ENCODE measurements around the gene ITIH5.

ITIH5 gene

DNA sequence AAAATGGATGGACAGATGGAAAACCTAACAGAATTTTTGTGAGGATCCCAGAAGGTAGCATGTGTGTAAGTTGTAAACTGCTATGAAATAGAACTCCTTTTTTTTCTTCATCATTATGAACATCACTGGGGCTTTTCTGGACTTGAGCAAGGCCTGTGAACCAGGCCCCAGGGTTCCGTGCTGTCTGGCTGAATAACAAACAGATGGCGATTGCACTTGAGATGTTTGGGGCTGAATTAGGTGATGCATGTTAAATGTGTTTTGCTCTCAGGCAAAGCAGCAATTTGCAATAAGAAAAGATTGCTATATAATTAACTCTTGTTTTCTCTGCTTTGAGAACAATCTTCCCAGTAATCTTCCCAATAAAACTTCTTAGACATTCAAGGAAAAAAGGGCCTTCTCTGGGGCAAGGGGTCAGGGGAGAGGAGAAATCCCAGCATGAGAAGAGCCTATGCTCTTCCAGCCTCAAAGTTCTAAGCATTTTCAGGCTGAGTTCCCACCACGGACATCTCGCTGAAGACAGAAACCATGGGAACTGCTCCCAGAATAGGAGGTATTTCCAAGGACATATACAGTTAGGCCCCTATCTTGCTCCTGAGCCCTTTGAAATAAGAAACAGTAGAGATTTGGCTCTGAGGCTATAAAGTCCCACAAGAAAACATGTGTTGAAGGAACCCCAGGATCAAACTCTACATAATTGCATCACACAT is 98.7 kb downstream of the ITIH5 start:
- H3K4me3 ChIP-seq (ENCODE audit: low read depth, low read length) = no peak overlapping the region
- TF ChIP-seq, protein P1, sequence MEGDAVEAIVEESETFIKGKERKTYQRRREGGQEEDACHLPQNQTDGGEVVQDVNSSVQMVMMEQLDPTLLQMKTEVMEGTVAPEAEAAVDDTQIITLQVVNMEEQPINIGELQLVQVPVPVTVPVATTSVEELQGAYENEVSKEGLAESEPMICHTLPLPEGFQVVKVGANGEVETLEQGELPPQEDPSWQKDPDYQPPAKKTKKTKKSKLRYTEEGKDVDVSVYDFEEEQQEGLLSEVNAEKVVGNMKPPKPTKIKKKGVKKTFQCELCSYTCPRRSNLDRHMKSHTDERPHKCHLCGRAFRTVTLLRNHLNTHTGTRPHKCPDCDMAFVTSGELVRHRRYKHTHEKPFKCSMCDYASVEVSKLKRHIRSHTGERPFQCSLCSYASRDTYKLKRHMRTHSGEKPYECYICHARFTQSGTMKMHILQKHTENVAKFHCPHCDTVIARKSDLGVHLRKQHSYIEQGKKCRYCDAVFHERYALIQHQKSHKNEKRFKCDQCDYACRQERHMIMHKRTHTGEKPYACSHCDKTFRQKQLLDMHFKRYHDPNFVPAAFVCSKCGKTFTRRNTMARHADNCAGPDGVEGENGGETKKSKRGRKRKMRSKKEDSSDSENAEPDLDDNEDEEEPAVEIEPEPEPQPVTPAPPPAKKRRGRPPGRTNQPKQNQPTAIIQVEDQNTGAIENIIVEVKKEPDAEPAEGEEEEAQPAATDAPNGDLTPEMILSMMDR (IDR thresholded peaks at IDR 0.05; ENCODE audit: low read depth, low read length) = no peak

- no peak overlapping the region for H3K4me3 ChIP-seq (ENCODE audit: low read depth, low read length)
- TF ChIP-seq, protein P1 (IDR thresholded peaks at IDR 0.05; ENCODE audit: low read depth, low read length) = no peak
These were observed 99.9 kb downstream of the ITIH5 start for GRCh38 chr10:7566891-7567290.

- TF ChIP-seq, protein P1 (IDR thresholded peaks at IDR 0.05; ENCODE audit: low read depth, low read length) = no peak
These were observed 100.9 kb downstream of the ITIH5 start for GRCh38 chr10:7565871-7566270.

GRCh38 chr10:7563770-7564169 is 103.0 kb downstream of the ITIH5 start:
- TF ChIP-seq, protein P1 (IDR thresholded peaks at IDR 0.05; ENCODE audit: low read depth, low read length) = no peak

More at GRCh38 chr10:7565871-7566270, 100.9 kb downstream of the ITIH5 start:
- no peak overlapping the region for H3K4me3 ChIP-seq (ENCODE audit: low read depth, low read length)

DNA sequence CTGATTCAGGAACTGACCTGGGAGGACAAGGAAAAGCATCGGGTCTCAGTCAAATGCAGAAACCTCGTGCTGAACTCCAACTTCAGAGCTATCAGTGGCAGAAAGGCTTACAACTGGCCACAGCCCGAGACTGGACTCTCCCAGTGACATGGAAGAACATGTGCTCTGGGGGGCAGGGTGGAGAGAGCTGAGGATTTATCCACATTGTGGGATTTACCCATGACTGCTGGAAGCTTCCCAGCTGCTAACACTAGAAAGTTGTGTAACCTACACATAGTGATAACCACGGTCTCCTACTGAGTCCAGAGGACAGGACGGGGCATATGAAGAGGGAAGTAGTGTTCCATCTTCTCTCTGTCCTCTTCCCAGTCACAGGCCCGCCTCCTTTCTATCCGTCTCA is 103.4 kb downstream of the ITIH5 start:
- TF ChIP-seq, protein P1 (IDR thresholded peaks at IDR 0.05; ENCODE audit: low read depth, low read length) = no peak

More at GRCh38 chr10:7563770-7564169, 103.0 kb downstream of the ITIH5 start:
- H3K4me3 ChIP-seq (ENCODE audit: low read depth, low read length) = no peak overlapping the region

DNA sequence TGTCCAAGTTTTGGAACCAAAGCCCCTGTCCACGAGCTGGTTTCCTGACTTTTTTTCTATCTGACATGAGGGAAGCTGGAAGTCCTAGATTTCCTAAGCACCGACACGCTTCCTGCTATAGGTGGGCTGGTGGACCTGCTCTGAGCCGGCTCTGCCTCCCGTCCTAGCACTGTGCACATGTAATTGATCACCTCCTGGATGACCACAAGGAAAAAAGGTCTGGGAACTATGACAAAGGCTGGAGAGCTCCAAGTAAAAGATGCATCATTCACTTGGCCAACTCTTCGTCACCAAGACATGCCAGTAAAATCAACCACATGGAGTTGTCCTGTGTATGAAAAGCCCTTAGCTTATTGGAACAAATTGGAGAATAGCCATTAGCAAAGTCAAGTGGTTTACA is 104.8 kb downstream of the ITIH5 start:
- no peak overlapping the region for H3K4me3 ChIP-seq (ENCODE audit: low read depth, low read length)
- TF ChIP-seq, protein P1 (IDR thresholded peaks at IDR 0.05; ENCODE audit: low read depth, low read length) = no peak

More for the DNA sequence above, 103.4 kb downstream of the ITIH5 start:
- no peak overlapping the region for H3K4me3 ChIP-seq (ENCODE audit: low read depth, low read length)

DNA sequence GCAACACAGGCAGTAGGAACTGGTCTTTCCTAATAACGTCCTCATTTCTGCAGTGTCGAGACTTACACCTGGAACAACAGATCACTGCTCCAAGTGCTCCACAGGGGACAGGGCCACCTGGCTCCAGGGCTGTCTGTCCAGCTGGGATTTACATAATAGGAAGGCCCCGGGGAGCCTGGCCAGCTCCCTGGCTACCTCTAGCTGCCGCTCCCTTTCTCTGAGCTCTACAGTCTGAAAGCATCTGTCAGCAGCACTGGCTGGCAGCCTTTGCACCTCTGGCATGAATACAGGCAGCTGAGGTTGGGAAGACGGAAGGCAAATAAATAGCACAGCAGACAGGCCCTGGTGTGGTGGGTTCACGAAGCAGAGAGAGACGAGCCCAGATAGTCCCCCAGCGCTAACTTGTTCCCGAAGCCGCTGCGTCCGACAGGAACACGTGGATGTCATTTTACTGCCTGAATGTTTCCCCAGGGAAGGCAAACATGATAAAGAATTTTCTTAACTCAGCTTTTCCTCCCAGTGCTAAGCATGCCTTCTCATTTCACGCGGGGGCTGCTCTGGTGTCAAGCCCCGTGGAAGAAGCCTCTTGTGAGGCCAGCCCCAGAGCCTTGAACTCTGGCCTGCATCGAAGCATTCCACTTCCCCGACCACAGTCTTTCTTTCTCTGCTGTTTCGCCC is 105.4 kb downstream of the ITIH5 start:
- TF ChIP-seq, protein P1 (IDR thresholded peaks at IDR 0.05; ENCODE audit: low read depth, low read length) = no peak
- H3K4me3 ChIP-seq (ENCODE audit: low read depth, low read length) = no peak overlapping the region

Data from WI38 (cell line).